ENCODE results near the gene GRAMD1C. TPM values are rescaled to one million over a fixed set of nuclear protein-coding genes. Genes with fewer than 3 reads are reported as not detected.

Gene GRAMD1C
- total RNA-seq = 1.6 and 2.4 TPM in 2 replicates
- long read RNA-seq, full-length matches to known transcripts = 2 of 3 reads
- long read RNA-seq, partial matches to known transcripts = 1 of 3 reads
- long read RNA-seq, other reads (novel, unspliced or antisense) = 0 of 3 reads

- peak; percentile 72 for DNase-seq (ENCODE audit: low read depth, low spot score)
- no peaks in the 10 kb centered on the region for H3K9me3 Mint-ChIP-seq
- no peaks in the 10 kb centered on the region for H3K36me3 Mint-ChIP-seq (ENCODE audit: low read depth)
- H3K27me3 Mint-ChIP-seq (ENCODE audit: low read depth) = peaks cover 3% of the 10 kb centered on the region
- H3K4me3 Mint-ChIP-seq = peak within 1 kb of the TSS; percentile 86
- no peak within 1 kb of the TSS for H3K27ac Mint-ChIP-seq (ENCODE audit: unreplicated experiment)
- TF ChIP-seq CTCF (conservative IDR thresholded peaks at IDR 0.05) = peak; percentile 92
- peaks cover 10% of the 10 kb centered on the region for H3K4me1 Mint-ChIP-seq
Measured at GRCh38 chr3:113838631-113839209, at the start of gene GRAMD1C. Gene GRAMD1C (plus strand): TSS chr3:113838788. CDS start chr3:113838910, 122 bp downstream.

DNA sequence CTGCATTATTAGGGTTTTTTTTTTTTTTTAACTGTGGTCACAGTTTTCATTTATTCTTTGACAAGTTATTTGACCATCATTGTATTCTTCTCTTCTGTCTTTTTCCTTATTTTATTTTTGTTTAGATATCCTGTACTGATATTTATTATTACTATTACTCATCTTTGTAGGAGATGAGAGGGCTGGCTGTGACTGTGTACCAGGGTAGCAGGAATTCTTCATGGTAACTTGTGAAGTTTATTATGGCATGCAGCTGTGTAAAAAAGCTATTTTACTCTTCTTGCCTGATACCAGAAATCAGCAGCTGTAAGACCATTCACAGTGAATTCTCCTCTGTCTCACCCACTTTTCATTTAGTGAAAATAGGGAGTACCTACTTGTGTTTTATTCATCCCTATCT, 47.2 kb upstream of the GRAMD1C start:
- TF ChIP-seq CTCF (conservative IDR thresholded peaks at IDR 0.05) = no peak
- Mint-ChIP-seq H3K36me3 (ENCODE audit: low read depth) (no peaks in the 10 kb centered on the region), H3K27me3 (ENCODE audit: low read depth) (no peaks in the 10 kb centered on the region), H3K27ac (ENCODE audit: unreplicated experiment) (no peak overlapping the region), H3K4me3 (no peak overlapping the region), H3K9me3 (no peaks in the 10 kb centered on the region), H3K4me1 (no peaks in the 10 kb centered on the region)
- DNase-seq (ENCODE audit: low read depth, low spot score) = no peak

DNA sequence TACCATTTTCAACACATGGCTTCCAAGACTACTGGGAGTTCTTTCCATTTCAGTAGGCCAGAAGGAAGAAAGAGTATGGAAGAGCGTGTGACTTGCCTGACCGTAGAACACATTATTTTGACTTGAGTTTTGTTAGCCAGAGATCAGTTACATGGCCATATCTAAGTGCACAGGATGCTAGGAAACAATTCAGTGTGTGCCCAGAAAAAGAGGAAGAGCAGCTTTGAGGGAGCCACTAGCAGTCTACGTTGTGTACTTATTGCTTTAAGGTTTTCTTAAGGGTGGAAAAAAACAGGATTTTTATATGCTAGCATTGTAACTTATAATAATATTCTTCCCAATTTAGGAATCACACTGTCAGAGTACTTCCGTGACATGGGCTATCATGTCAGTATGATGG, 44.1 kb upstream of the GRAMD1C start:
- no peak overlapping the region for H3K27ac Mint-ChIP-seq (ENCODE audit: unreplicated experiment)

GRCh38 chr3:113795693-113796092, 42.9 kb upstream of the GRAMD1C start:
- H3K4me3 Mint-ChIP-seq = no peak overlapping the region
- H3K9me3 Mint-ChIP-seq = no peaks in the 10 kb centered on the region
- H3K27ac Mint-ChIP-seq (ENCODE audit: unreplicated experiment) = no peak overlapping the region

More for the DNA sequence above, 44.1 kb upstream of the GRAMD1C start:
- H3K9me3 Mint-ChIP-seq = no peaks in the 10 kb centered on the region
- no peak for TF ChIP-seq CTCF (conservative IDR thresholded peaks at IDR 0.05)
- H3K4me1 Mint-ChIP-seq = no peaks in the 10 kb centered on the region
- no peaks in the 10 kb centered on the region for H3K27me3 Mint-ChIP-seq (ENCODE audit: low read depth)
- no peaks in the 10 kb centered on the region for H3K36me3 Mint-ChIP-seq (ENCODE audit: low read depth)
- DNase-seq (ENCODE audit: low read depth, low spot score) = no peak
- no peak overlapping the region for H3K4me3 Mint-ChIP-seq

DNA sequence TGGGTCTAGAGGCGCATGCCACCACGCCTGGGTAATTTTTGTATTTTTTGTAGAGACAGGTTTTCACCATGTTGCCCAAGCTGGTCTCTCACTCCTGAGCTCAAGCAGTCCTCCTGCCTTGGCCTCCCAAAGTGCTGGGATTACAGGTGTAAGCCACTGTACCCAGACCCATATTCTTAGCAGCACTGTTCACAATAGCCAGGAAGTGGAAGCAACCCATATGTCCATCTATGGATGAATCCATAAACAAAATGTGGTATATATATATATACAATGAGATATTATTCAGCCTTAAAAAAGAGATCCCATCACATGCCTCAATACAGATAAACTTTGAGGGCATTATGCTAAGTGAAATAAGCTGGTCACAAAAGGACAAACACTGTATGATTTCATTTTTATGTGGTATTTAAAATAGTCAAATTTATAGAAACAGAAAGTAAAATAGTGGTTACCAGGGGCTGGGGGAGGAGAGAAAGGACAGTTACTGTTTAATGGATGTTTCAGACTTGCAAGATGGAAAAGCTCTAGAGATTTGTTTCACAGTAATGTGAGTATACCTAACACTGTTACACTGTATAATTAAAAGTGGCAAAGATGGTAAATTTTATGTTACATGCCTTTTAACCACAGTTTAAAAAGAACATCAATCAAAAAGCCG, 35.7 kb upstream of the GRAMD1C start:
- no peak for TF ChIP-seq CTCF (conservative IDR thresholded peaks at IDR 0.05)
- Mint-ChIP-seq H3K4me1 (no peaks in the 10 kb centered on the region), H3K36me3 (ENCODE audit: low read depth) (peaks cover 3% of the 10 kb centered on the region), H3K9me3 (no peaks in the 10 kb centered on the region), H3K4me3 (no peak overlapping the region), H3K27me3 (ENCODE audit: low read depth) (no peaks in the 10 kb centered on the region), H3K27ac (ENCODE audit: unreplicated experiment) (no peak overlapping the region)
- DNase-seq (ENCODE audit: low read depth, low spot score) = no peak

More at GRCh38 chr3:113795693-113796092, 42.9 kb upstream of the GRAMD1C start:
- no peak for TF ChIP-seq CTCF (conservative IDR thresholded peaks at IDR 0.05)
- no peak for DNase-seq (ENCODE audit: low read depth, low spot score)
- Mint-ChIP-seq H3K27me3 (ENCODE audit: low read depth) (no peaks in the 10 kb centered on the region), H3K4me1 (no peaks in the 10 kb centered on the region), H3K36me3 (ENCODE audit: low read depth) (no peaks in the 10 kb centered on the region)
